Measurements from ENCODE around the gene SNTA1.

DNA sequence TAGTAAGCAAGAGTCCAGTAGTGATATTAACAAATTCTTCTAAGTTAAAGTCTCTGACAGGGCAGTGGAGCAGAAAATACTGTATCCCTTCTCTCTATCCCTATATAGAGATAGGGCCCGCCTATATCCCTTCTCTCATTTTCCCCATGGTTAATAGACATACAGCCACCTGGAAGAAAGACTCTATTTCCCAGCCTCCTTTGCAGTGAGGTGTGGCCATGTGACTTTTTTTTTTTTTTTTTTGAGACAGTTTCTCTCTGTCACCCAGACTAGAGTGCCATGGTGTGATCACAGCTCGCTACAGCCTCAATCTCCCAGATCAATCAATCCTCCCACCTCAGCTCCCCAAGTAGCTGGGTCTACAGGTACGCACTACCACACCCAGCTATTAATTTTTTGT, 25.5 kb downstream of the SNTA1 start:
- TF ChIP-seq, protein P1, sequence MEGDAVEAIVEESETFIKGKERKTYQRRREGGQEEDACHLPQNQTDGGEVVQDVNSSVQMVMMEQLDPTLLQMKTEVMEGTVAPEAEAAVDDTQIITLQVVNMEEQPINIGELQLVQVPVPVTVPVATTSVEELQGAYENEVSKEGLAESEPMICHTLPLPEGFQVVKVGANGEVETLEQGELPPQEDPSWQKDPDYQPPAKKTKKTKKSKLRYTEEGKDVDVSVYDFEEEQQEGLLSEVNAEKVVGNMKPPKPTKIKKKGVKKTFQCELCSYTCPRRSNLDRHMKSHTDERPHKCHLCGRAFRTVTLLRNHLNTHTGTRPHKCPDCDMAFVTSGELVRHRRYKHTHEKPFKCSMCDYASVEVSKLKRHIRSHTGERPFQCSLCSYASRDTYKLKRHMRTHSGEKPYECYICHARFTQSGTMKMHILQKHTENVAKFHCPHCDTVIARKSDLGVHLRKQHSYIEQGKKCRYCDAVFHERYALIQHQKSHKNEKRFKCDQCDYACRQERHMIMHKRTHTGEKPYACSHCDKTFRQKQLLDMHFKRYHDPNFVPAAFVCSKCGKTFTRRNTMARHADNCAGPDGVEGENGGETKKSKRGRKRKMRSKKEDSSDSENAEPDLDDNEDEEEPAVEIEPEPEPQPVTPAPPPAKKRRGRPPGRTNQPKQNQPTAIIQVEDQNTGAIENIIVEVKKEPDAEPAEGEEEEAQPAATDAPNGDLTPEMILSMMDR (conservative IDR thresholded peaks at IDR 0.05 in 1 of 2, IDR thresholded peaks at IDR 0.05 in 1 of 2; ENCODE audit: extremely low read depth in 1 of 2, insufficient read depth in 1 of 2, low read depth in 1 of 2, low read length in 2 of 2): no peak
- TF ChIP-seq EZH2 (IDR thresholded peaks at IDR 0.05; ENCODE audit: borderline replicate concordance, low read length): no peak
